Psoas muscle (tissue), 8 donors: ENCODE results near the gene CDC42BPA. TPM values are rescaled to one million over a fixed set of nuclear protein-coding genes. Genes with fewer than 3 reads are reported as not detected.

Source experiments
- ATAC-seq, 4 donors: fragments of 200-7000 bp; cut with Tn5 transposase; one replicate each; pipeline ENCODE4 v1.9.1; 2020; ENCODE audit warnings: moderate library complexity in 3 of 4, mild to moderate bottlenecking in 2 of 4
- DNase-seq, 2 donors: peaks; one replicate each; pipeline ENCODE4 v3.0.0-alpha.2; 2020
- H3K27ac ChIP-seq: fragments of 200-600 bp; one replicate; pipeline ENCODE4 v1.8.0; 2022
- H3K27me3 ChIP-seq, 3 donors: fragments of 200-600 bp in 1 of 3; one replicate each; pipeline versions ENCODE4 v1.6.1 to v1.8.0; 2013 to 2022; ENCODE audit warnings: low read length in 2 of 3, mild to moderate bottlenecking in 2 of 3, moderate library complexity in 1 of 3; ENCODE audit not compliant: insufficient read depth in 3 of 3
- H3K36me3 ChIP-seq, 2 donors: fragments of 200-600 bp in 1 of 2; one replicate each; pipeline versions ENCODE4 v1.6.1 to v1.8.0; 2013 to 2022; ENCODE audit warnings: low read depth in 1 of 2, mild to moderate bottlenecking in 1 of 2, moderate library complexity in 1 of 2; ENCODE audit not compliant: insufficient read depth in 1 of 2
- H3K4me1 ChIP-seq: fragments of 200-600 bp; one replicate; pipeline ENCODE4 v1.8.0; 2022
- H3K4me3 ChIP-seq: fragments of 200-600 bp; one replicate; pipeline ENCODE4 v1.8.0; 2022; ENCODE audit warnings: mild to moderate bottlenecking
- H3K9me3 ChIP-seq: fragments of 200-600 bp; one replicate; pipeline ENCODE4 v1.8.0; 2022
- CTCF ChIP-seq: fragments of 200-600 bp; IDR thresholded peaks from one replicate; pipeline ENCODE4 v1.8.0; 2022; ENCODE audit warnings: antibody characterized with exemption
- WGBS, 3 donors: extraction: QIAGEN DNeasy Blood & Tissue Kit; methylation state at CpG; one replicate each; pipeline versions ENCODE4 v1.1.6 to v1.1.7; 2013; 5-methylcytosine and 5-hydroxymethylcytosine counted together
- intact Hi-C, 2 donors: fragments of 100-400 bp; cut with DNase I; formaldehyde crosslinking; loops; one replicate each; pipeline versions ENCODE4 v1.11.0 to v1.14.2; 2022
- polyA plus RNA-seq, 3 donors: library from polyadenylated mRNA; stranded (reverse); fragments of 200-250 nt; gene quantifications; one replicate each; pipeline ENCODE4 v1.2.3, GENCODE V29; 2013
- total RNA-seq, 4 donors: library from RNA; stranded (reverse); fragmentation: NEBNext Ultra II Directional in 2 of 4; extraction: Animal tissue kit (Norgen Biotek cat#: 25700) in 2 of 4; gene quantifications; one replicate each; pipeline versions ENCODE4 v1.2.1 to v1.2.4, GENCODE V29; 2021 to 2023
- donor health status: healthy with polysubstance abuse.
- donor health status: DM: no; HTN: no; CAD: no; lungs with moderate emphysema.
- donor health status: Bipolar disorder and iron deficiency.
- donor health status: healthy.
- donor health status: DM: yes; HTN: yes; CAD: no.
- donor health status: DM: no; HTN: no; CAD: no.
- donor health status: DM: no; HTN: no; CAD: no.
- donor health status: DM: yes; HTN: yes; CAD: no.

The CDC42BPA gene
- total and polyA plus RNA-seq, 7 donors = 5.3 to 23.0 (median 15.7) TPM

GRCh38 chr1:226972931-226973330 is 345.4 kb downstream of the CDC42BPA start:
- peak overlapping the region; percentile 46 for H3K4me3 ChIP-seq
- peaks cover 6% of the 10 kb centered on the region for H3K9me3 ChIP-seq
- H3K27ac ChIP-seq = peak overlapping the region; percentile 95
- peaks cover 0 to 21% of the 10 kb centered on the region in 2 donors for H3K36me3 ChIP-seq
- ATAC-seq (peak; percentile 23 to 27 (median 25)), DNase-seq (peak in 1 of 2 donors; percentile 75)
- H3K27me3 ChIP-seq = no peaks in the 10 kb centered on the region
- WGBS, 3 donors = 26 to 45% (median 34%) methylated on average over 6 of the region's 6 CpGs
- intact Hi-C loops = loop anchor here in 1 of 2 donors (2.0 kb wide), 1 partner anchor 30 kb away; no protein-coding TSS in a partner anchor
- TF ChIP-seq CTCF = no peak
- H3K4me1 ChIP-seq = peaks cover 77% of the 10 kb centered on the region

GRCh38 chr1:226971765-226972164 is 346.5 kb downstream of the CDC42BPA start:
- Histone ChIP-seq H3K27me3 (no peaks in the 10 kb centered on the region), H3K27ac (peak overlapping the region; percentile 95), H3K4me1 (peaks cover 79% of the 10 kb centered on the region), H3K9me3 (peaks cover 6% of the 10 kb centered on the region), H3K4me3 (no peak overlapping the region), H3K36me3 (peaks cover 0 to 21% of the 10 kb centered on the region in 2 donors)
- 96 to 100% (median 100%) methylated on average over 1 of the region's 1 CpG for WGBS, 3 donors
- TF ChIP-seq CTCF = no peak
- intact Hi-C loops = loop anchor here in 1 of 2 donors (2.0 kb wide), 1 partner anchor 29 kb away; no protein-coding TSS in a partner anchor
- ATAC-seq (no peak), DNase-seq (no peak)

- ATAC-seq = peak; percentile 76 to 90 (median 82)
- H3K9me3 ChIP-seq = peaks cover 6% of the 10 kb centered on the region
- intact Hi-C loops = loop anchor here in 1 of 2 donors (2.0 kb wide), 1 partner anchor 23 kb away; no protein-coding TSS in a partner anchor
- DNase-seq = peak; percentile 65 to 88
- WGBS, 3 donors = 21 to 40% (median 26%) methylated on average over 3 of the region's 3 CpGs
- H3K4me1 ChIP-seq = peaks cover 83% of the 10 kb centered on the region
- H3K4me3 ChIP-seq = no peak overlapping the region
- peaks cover 0 to 55% of the 10 kb centered on the region in 2 donors for H3K36me3 ChIP-seq
- no peak for TF ChIP-seq CTCF
- H3K27me3 ChIP-seq = no peaks in the 10 kb centered on the region
- H3K27ac ChIP-seq = peak overlapping the region; percentile 95
Measured at GRCh38 chr1:226967665-226968064, 350.6 kb downstream of the CDC42BPA start.

GRCh38 chr1:226966683-226967082 is 351.6 kb downstream of the CDC42BPA start:
- intact Hi-C loops = loop anchor here in 1 of 2 donors (2.0 kb wide), 1 partner anchor 22 kb away; no protein-coding TSS in a partner anchor
- no peaks in the 10 kb centered on the region for H3K27me3 ChIP-seq
- peaks cover 0 to 65% of the 10 kb centered on the region in 2 donors for H3K36me3 ChIP-seq
- no peak for DNase-seq
- H3K9me3 ChIP-seq = peaks cover 2% of the 10 kb centered on the region
- 29 to 64% (median 41%) methylated on average over 4 of the region's 4 CpGs for WGBS, 3 donors
- H3K4me3 ChIP-seq = no peak overlapping the region
- peak overlapping the region; percentile 95 for H3K27ac ChIP-seq
- peak in 2 of 4 donors; percentile 8 to 20 for ATAC-seq
- TF ChIP-seq CTCF = no peak
- H3K4me1 ChIP-seq = peaks cover 84% of the 10 kb centered on the region
